HAP-1 (cell line): ENCODE data around the gene SPDYC.
A peak's percentile ranks its signal among the peaks of the same experiment; 100 is the strongest.

Source experiments
- DNase-seq, 2 experiments: peaks; one replicate each; pipeline ENCODE4 v3.0.0-alpha.2; 2016 to 2020; ENCODE audit warnings: low spot score in 2 of 2
- H3K27me3 ChIP-seq: fragments of 250-450 bp; sonication (Bioruptor Pico); 2 replicates; pipeline ENCODE4 v1.5.1; 2020; ENCODE audit warnings: low read depth, mild to moderate bottlenecking, moderate library complexity
- H3K36me3 ChIP-seq: fragments of 250-450 bp; sonication (Bioruptor Pico); replicated peaks from 2 replicates; pipeline ENCODE4 v1.5.1; 2020; ENCODE audit warnings: mild to moderate bottlenecking
- H3K4me1 ChIP-seq: fragments of 250-450 bp; sonication (Bioruptor Pico); 2 replicates; pipeline ENCODE4 v1.5.1; 2020; ENCODE audit warnings: mild to moderate bottlenecking
- H3K4me3 ChIP-seq: fragments of 250-450 bp; sonication (Bioruptor Pico); 2 replicates; pipeline ENCODE4 v1.5.1; 2020; ENCODE audit warnings: mild to moderate bottlenecking, moderate library complexity
- H3K9me3 ChIP-seq: fragments of 250-450 bp; sonication (Bioruptor Pico); 2 replicates; pipeline ENCODE4 v1.5.1; 2020; ENCODE audit warnings: mild to moderate bottlenecking, moderate library complexity
- in situ Hi-C: fragments of 300-500 bp; cut with MboI; formaldehyde crosslinking; loops from 3 replicates; pipeline ENCODE4 v1.14.3; 2020; ENCODE audit warnings: low sequenced_read_pairs, inconsistent platforms, mixed read lengths

Gene SPDYC

DNA sequence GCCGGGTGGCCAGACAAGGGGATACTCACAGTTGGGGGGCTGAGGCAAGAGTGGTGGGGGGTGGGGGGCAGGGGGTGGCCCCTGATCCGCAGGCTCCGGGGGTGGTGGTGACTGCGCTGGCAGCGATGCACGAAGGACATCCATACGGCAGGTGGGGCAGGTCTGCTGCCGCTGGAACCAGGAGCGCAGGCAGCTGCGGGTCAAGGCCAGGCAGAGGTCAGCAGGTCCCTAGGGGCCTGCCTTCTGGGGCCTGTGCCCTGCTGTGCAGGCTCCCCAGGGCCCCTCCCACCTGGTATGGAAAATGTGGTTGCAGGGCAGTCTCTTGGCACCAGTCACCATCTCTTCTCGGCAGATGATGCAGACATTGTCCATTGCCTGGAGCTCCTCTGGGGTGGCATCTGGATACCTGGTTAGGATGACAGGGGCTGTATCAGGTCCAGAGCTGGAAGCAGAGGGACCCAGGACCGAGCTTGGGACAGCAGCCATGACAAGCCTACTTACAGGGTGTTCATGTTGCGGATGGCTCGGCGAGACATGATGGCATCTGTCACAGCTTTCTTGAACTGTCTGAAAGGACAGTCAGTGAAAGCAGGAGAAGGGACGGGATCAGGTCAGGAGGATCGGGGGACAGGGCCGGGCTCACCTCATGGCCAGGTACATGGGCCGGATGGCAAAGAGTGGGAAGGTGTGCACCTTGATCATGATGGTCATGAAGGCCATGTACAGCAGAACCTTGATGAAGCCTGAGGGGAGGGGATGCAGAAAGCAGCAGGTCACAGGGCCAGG is 39.2 kb upstream of the SPDYC start:
- in situ Hi-C loops, result no loop called here
- Histone ChIP-seq H3K9me3 (no peaks in the 10 kb centered on the region), H3K36me3 (peaks cover 58% of the 10 kb centered on the region), H3K4me1 (peaks cover 9% of the 10 kb centered on the region; the same call in 1 of the 2 replicates), H3K27me3 (no peaks in the 10 kb centered on the region), H3K4me3 (no peak overlapping the region)
- no peak for DNase-seq

DNA sequence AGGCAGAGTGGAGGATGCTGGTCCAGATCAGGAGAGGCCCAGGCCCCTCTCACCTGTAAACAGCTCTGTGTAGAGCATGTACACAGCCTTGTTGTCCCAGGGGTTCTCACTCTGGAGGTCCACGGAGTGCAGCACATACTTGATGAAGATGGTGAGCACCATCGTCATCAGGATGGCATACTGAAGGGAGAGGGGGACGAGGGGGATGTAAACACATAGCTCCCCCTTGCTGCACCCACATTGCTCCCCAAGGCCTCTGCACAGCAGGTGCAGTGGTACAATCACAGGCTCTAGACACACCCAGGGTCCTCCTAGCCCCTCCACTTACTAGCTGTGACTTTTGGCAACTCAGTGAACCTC is 38.6 kb upstream of the SPDYC start:
- no peak for DNase-seq
- in situ Hi-C loops, result no loop called here
- Histone ChIP-seq H3K4me1 (peaks cover 9% of the 10 kb centered on the region; the same call in 1 of the 2 replicates), H3K27me3 (no peaks in the 10 kb centered on the region), H3K9me3 (no peaks in the 10 kb centered on the region), H3K4me3 (no peak overlapping the region), H3K36me3 (peaks cover 54% of the 10 kb centered on the region)

GRCh38 chr11:65131895-65132237 is 38.2 kb upstream of the SPDYC start:
- Histone ChIP-seq H3K9me3 (no peaks in the 10 kb centered on the region), H3K4me3 (no peak overlapping the region), H3K27me3 (no peaks in the 10 kb centered on the region), H3K36me3 (peaks cover 49% of the 10 kb centered on the region), H3K4me1 (peaks cover 9% of the 10 kb centered on the region; the same call in 1 of the 2 replicates)
- no peak for DNase-seq
- in situ Hi-C loops, result no loop called here

- Histone ChIP-seq H3K36me3 (peaks cover 44% of the 10 kb centered on the region), H3K4me1 (peaks cover 9% of the 10 kb centered on the region; the same call in 1 of the 2 replicates), H3K27me3 (no peaks in the 10 kb centered on the region), H3K9me3 (no peaks in the 10 kb centered on the region), H3K4me3 (no peak overlapping the region)
- DNase-seq, result no peak
- in situ Hi-C loops, result no loop called here
These were observed 37.6 kb upstream of the SPDYC start for GRCh38 chr11:65132238-65132987.

DNA sequence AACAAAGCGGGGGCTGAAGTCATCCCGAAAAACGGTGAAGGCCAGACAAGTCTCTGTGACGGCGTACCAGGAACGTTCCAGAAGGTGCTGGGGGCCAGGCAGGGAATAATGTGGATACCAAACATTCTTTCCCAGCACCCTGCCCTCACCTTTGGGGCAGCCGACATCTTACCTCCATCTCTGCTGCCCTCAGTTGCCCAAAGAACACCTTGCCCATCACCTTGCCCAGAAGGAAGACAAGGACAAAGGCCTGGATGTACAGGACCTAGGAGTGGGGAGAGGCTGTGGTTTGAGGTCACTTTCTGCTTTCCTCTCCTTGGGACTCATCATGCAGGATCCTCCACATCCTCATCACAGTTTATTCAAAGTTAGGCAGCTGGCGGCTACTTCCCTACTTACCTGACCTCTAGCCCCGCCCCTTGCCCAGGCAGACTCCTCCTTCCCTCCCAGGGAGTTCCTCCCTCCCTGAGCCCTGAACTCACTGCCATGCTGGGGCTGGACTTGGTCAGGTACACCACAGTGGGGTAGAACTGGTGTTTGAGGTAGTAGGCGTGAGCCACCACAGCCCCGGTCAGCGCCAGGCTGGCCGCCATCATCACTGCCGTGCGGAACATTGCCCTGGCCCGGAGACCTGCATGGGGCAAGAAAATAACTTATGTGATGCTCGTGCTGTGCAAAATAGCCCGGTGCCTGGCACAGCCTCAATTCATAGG is 36.9 kb upstream of the SPDYC start:
- Histone ChIP-seq H3K4me1 (peaks cover 9% of the 10 kb centered on the region; the same call in 1 of the 2 replicates), H3K36me3 (peaks cover 39% of the 10 kb centered on the region), H3K27me3 (no peaks in the 10 kb centered on the region), H3K9me3 (no peaks in the 10 kb centered on the region), H3K4me3 (peak overlapping the region; percentile 72)
- in situ Hi-C loops, result no loop called here
- peak in 1 of 2 experiments; percentile 67 for DNase-seq

- peaks cover 33% of the 10 kb centered on the region for H3K36me3 ChIP-seq
- H3K4me3 ChIP-seq, result peak overlapping the region; percentile 72
- in situ Hi-C loops, result no loop called here
- no peak for DNase-seq
- no peaks in the 10 kb centered on the region for H3K27me3 ChIP-seq
- no peaks in the 10 kb centered on the region for H3K9me3 ChIP-seq
- H3K4me1 ChIP-seq, result peaks cover 9% of the 10 kb centered on the region; the same call in 1 of the 2 replicates
These were observed 36.3 kb upstream of the SPDYC start for GRCh38 chr11:65133724-65134123.

GRCh38 chr11:65134240-65134951 is 35.6 kb upstream of the SPDYC start, which contains the start of gene SYVN1:
Gene SYVN1 (minus strand): TSS chr11:65134519. CDS start chr11:65133601, 918 bp downstream.
- in situ Hi-C loops, result no loop called here
- peak within 1 kb of the TSS; percentile 72 for H3K4me3 ChIP-seq
- peaks cover 29% of the 10 kb centered on the region for H3K36me3 ChIP-seq
- peaks cover 9% of the 10 kb centered on the region; the same call in 1 of the 2 replicates for H3K4me1 ChIP-seq
- peak; percentile 67 to 92 for DNase-seq
- H3K27me3 ChIP-seq, result no peaks in the 10 kb centered on the region
- no peaks in the 10 kb centered on the region for H3K9me3 ChIP-seq

DNA sequence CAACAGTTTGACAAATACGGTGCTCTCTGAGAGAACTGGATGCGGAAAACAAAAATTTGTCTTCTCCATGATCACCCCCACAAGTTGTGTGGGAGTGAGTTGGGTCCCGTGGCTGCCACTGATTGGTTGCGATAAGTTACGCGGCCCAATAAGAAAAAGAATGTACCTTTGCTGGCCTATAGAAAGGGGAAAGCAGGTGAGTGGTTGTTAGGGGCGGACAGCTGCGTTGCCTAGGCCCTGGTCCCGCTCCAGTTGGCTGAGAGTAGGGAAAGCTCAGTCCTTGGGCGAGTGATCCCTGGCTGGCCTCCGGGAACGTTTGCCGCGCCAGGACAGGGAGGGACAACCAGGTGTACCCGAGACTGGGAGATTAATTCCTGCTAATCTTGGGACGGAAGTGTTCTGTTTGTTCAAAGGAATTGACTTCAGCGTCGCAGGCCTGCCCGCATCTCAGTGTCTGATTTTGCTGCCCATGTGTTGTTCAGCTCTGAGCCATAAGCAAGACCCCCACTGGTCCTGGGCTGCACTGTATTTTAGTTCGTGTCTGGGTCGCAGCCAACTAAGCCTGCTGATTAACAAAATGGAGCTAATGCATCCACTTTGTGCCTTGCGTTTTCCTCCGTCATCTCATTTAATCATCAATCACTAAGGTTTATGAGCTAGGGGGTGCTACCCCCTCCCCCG is 34.9 kb upstream of the SPDYC start:
- peak; percentile 92 to 98 for DNase-seq
- Histone ChIP-seq H3K4me1 (peaks cover 9% of the 10 kb centered on the region; the same call in 1 of the 2 replicates), H3K27me3 (no peaks in the 10 kb centered on the region), H3K36me3 (peaks cover 22% of the 10 kb centered on the region), H3K9me3 (no peaks in the 10 kb centered on the region), H3K4me3 (peak overlapping the region; percentile 72)
- in situ Hi-C loops, result no loop called here

- Histone ChIP-seq H3K4me1 (peaks cover 9% of the 10 kb centered on the region; the same call in 1 of the 2 replicates), H3K9me3 (no peaks in the 10 kb centered on the region), H3K36me3 (peaks cover 20% of the 10 kb centered on the region), H3K27me3 (0 out of 2 replicates have a peak, but pooled peaks cover 4% of the 10 kb centered on the region), H3K4me3 (peak overlapping the region; percentile 72)
- in situ Hi-C loops, result no loop called here
- no peak for DNase-seq
These were observed 34.3 kb upstream of the SPDYC start for GRCh38 chr11:65135633-65136145.

DNA sequence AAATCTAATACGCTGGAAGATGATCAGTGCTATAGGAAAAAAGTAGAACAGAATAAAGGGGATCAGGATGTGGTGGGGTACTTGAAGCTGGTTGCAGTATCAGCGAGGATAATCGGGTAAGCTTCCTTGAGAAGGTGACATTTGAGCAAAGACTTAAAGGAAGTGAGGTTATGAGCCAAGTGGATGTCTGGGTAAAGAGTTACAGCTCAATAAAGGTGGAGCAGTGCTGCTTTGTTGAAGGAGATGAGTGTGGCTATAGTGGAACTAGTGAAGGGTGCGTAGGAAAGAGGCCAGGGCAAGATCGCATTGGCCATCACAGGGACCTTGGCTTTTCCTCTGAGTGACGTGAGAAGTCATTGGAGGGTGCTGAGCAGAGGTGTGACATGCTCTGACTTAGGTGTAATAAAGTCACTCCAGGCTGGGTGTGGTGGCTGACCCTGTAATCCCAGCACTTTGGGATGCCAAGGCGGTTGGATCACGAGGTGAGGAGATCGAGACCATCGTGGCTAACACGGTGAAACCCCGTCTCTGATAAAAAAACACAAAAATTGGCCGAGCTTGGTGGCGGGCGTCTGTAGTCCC is 33.4 kb upstream of the SPDYC start:
- DNase-seq, result no peak
- Histone ChIP-seq H3K4me3 (no peak overlapping the region), H3K4me1 (peaks cover 9% of the 10 kb centered on the region), H3K9me3 (no peaks in the 10 kb centered on the region), H3K27me3 (peaks cover 6% of the 10 kb centered on the region), H3K36me3 (peaks cover 11% of the 10 kb centered on the region)
- in situ Hi-C loops, result no loop called here

GRCh38 chr11:65141896-65142494 is 28.0 kb upstream of the SPDYC start:
- in situ Hi-C loops, result no loop called here
- Histone ChIP-seq H3K4me3 (no peak overlapping the region), H3K27me3 (peaks cover 10% of the 10 kb centered on the region), H3K9me3 (no peaks in the 10 kb centered on the region), H3K4me1 (no peaks in the 10 kb centered on the region; the same call in 1 of the 2 replicates), H3K36me3 (no peaks in the 10 kb centered on the region)
- no peak for DNase-seq
